ENCODE measurements around the gene HOXB4. TPM values are rescaled to one million over a fixed set of nuclear protein-coding genes. Genes with fewer than 3 reads are reported as not detected.

The HOXB4 gene
- total and polyA plus RNA-seq, 10 of the 15 experiments (the other 5 are each of a cell fraction or from before 2014, with no cell fraction given), result 0.35 to 5.8 (median 3.0) TPM

DNA sequence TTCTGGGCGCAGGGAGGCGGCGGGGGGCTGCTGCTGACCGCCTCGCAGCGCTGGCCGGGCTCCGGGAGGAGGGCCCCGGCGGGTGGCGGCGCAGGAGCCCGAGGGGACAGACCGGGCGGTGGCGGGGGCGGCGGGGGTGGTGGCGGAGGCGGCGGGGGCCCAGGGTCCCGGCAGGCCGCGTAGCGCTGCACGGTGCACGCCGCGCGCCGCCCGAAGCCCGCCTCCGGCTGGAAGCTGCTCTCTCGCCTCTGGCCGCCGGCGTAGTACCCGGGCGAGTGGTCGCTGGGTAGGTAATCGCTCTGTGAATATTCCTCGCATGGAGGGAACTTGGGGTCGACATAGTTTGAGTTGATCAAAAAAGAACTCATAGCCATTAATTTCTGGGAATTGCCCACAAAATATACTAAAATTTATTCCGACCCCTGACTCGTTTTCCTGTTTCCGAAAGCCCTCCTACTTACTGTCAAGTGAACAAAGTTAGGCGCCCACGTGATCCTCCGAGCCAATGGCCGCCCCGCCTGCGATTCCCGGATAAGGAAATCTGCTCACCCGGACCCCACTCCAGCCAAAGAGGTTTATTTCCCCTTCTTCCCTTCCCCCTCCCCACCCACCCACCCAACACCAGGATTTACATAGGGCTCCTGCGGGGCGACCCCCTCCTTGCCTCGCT, at the start of gene HOXB4 (continued):
- TF ChIP-seq, protein P1, sequence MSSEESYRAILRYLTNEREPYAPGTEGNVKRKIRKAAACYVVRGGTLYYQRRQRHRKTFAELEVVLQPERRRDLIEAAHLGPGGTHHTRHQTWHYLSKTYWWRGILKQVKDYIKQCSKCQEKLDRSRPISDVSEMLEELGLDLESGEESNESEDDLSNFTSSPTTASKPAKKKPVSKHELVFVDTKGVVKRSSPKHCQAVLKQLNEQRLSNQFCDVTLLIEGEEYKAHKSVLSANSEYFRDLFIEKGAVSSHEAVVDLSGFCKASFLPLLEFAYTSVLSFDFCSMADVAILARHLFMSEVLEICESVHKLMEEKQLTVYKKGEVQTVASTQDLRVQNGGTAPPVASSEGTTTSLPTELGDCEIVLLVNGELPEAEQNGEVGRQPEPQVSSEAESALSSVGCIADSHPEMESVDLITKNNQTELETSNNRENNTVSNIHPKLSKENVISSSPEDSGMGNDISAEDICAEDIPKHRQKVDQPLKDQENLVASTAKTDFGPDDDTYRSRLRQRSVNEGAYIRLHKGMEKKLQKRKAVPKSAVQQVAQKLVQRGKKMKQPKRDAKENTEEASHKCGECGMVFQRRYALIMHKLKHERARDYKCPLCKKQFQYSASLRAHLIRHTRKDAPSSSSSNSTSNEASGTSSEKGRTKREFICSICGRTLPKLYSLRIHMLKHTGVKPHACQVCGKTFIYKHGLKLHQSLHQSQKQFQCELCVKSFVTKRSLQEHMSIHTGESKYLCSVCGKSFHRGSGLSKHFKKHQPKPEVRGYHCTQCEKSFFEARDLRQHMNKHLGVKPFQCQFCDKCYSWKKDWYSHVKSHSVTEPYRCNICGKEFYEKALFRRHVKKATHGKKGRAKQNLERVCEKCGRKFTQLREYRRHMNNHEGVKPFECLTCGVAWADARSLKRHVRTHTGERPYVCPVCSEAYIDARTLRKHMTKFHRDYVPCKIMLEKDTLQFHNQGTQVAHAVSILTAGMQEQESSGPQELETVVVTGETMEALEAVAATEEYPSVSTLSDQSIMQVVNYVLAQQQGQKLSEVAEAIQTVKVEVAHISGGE (CRISPR knock-in tag; IDR thresholded peaks at IDR 0.05), result no peak
- TF ChIP-seq SPI1 (IDR thresholded peaks at IDR 0.05; ENCODE audit: borderline replicate concordance, insufficient read depth, low read depth, low read length) (no peak), CREM (IDR thresholded peaks at IDR 0.05; ENCODE audit: low read depth) (no peak), STAT1 (conservative IDR thresholded peaks at IDR 0.05) (no peak), POLR2A (IDR thresholded peaks at IDR 0.05; ENCODE audit: low read depth, low read length) (peak; percentile 62), E2F8 (IDR thresholded peaks at IDR 0.05; ENCODE audit: low read depth, partially characterized antibody) (no peak), ZNF207 (IDR thresholded peaks at IDR 0.05; ENCODE audit: borderline replicate concordance) (no peak), POU2F2 (IDR thresholded peaks at IDR 0.05; ENCODE audit: borderline replicate concordance, low read depth, low read length) (no peak), GATAD2B (conservative IDR thresholded peaks at IDR 0.05; ENCODE audit: low read depth) (no peak), RAD51 (IDR thresholded peaks at IDR 0.05) (peak; percentile 96), TAF1 (IDR thresholded peaks at IDR 0.05; ENCODE audit: borderline replicate concordance, low read depth, low read length) (peak; percentile 56; the same call in 1 of the 2 replicates), RAD21 (IDR thresholded peaks at IDR 0.05; ENCODE audit: insufficient read depth, low read depth, low read length) (no peak), TBL1XR1 (IDR thresholded peaks at IDR 0.05; ENCODE audit: low read depth, low read length) (no peak), NKRF (conservative IDR thresholded peaks at IDR 0.05) (peak; percentile 57)
- TF ChIP-seq, protein P2, sequence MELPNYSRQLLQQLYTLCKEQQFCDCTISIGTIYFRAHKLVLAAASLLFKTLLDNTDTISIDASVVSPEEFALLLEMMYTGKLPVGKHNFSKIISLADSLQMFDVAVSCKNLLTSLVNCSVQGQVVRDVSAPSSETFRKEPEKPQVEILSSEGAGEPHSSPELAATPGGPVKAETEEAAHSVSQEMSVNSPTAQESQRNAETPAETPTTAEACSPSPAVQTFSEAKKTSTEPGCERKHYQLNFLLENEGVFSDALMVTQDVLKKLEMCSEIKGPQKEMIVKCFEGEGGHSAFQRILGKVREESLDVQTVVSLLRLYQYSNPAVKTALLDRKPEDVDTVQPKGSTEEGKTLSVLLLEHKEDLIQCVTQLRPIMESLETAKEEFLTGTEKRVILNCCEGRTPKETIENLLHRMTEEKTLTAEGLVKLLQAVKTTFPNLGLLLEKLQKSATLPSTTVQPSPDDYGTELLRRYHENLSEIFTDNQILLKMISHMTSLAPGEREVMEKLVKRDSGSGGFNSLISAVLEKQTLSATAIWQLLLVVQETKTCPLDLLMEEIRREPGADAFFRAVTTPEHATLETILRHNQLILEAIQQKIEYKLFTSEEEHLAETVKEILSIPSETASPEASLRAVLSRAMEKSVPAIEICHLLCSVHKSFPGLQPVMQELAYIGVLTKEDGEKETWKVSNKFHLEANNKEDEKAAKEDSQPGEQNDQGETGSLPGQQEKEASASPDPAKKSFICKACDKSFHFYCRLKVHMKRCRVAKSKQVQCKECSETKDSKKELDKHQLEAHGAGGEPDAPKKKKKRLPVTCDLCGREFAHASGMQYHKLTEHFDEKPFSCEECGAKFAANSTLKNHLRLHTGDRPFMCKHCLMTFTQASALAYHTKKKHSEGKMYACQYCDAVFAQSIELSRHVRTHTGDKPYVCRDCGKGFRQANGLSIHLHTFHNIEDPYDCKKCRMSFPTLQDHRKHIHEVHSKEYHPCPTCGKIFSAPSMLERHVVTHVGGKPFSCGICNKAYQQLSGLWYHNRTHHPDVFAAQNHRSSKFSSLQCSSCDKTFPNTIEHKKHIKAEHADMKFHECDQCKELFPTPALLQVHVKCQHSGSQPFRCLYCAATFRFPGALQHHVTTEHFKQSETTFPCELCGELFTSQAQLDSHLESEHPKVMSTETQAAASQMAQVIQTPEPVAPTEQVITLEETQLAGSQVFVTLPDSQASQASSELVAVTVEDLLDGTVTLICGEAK (IDR thresholded peaks at IDR 0.05; ENCODE audit: borderline replicate concordance), result no peak
- TF ChIP-seq, protein P3, sequence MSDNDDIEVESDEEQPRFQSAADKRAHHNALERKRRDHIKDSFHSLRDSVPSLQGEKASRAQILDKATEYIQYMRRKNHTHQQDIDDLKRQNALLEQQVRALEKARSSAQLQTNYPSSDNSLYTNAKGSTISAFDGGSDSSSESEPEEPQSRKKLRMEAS (IDR thresholded peaks at IDR 0.05; ENCODE audit: low read depth, low read length), result peak; percentile 73; the same call in 1 of the 2 replicates

Data from GM12878 (cell line).